Neuron (in vitro differentiated cells): ENCODE measurements around the gene ERG.

ENCODE experiments used
- H2AFZ ChIP-seq: one replicate; pipeline ENCODE4 v1.6.1; 2013; ENCODE audit warnings: low read depth, mild to moderate bottlenecking, inconsistent platforms, low read length, moderate library complexity
- H3K27me3 ChIP-seq: one replicate; pipeline ENCODE4 v1.6.1; 2013; ENCODE audit warnings: low read length; ENCODE audit not compliant: insufficient read depth
- H3K36me3 ChIP-seq: one replicate; pipeline ENCODE4 v1.6.1; 2013; ENCODE audit warnings: low read length; ENCODE audit not compliant: insufficient read depth
- H3K4me1 ChIP-seq: one replicate; pipeline ENCODE4 v1.6.1; 2013; ENCODE audit warnings: low read length; ENCODE audit not compliant: insufficient read depth
- H3K4me3 ChIP-seq: 2 replicates; pipeline ENCODE4 v1.5.1; 2013; ENCODE audit warnings: mild to moderate bottlenecking, low read length, moderate library complexity
- H3K9me3 ChIP-seq: one replicate; pipeline ENCODE4 v1.6.1; 2013; ENCODE audit warnings: low read length

ERG gene

DNA sequence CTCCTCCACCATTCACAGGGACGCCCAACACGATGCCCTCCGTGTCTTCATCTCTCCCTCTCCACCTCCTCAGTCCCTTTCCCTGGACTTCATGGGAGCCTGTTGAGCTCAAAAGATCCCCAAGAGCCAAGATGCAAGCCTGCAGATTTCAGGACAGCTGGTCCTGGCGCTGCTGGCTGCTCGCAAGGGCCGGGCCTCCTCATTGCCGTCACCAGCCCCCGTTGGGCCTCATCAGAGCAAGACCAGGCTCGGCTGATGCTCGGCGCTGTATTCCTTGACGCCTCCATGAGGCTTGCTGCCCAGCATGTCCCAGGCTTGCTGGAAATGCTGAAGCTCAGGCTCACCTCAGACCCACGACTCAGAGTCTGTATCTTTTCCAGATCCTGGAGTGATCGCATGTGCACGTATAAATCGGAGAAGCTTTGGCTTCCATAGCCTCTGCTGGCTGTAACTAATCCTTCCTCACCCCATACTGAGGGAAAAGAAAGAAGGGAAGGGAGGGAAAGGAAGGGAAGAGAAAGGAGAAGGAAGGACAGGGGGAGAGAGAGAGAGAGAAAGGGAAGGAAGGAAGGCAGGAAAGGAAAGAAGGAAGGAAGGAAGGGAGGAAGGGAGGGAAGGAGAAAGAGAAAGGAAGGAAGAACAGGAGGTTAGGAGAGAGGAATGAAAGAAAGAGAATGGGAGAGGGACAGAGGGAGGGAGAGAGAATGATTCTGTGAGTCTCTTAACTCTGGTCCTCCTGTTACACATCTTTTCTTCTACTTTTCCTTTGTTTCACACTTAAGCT is 146.9 kb downstream of the ERG start:
- Histone ChIP-seq H3K36me3 (no peaks in the 10 kb centered on the region), H3K4me3 (no peak overlapping the region), H3K27me3 (peaks cover 6% of the 10 kb centered on the region), H3K9me3 (no peaks in the 10 kb centered on the region), H2AFZ (no peak overlapping the region), H3K4me1 (peaks cover 3% of the 10 kb centered on the region)

DNA sequence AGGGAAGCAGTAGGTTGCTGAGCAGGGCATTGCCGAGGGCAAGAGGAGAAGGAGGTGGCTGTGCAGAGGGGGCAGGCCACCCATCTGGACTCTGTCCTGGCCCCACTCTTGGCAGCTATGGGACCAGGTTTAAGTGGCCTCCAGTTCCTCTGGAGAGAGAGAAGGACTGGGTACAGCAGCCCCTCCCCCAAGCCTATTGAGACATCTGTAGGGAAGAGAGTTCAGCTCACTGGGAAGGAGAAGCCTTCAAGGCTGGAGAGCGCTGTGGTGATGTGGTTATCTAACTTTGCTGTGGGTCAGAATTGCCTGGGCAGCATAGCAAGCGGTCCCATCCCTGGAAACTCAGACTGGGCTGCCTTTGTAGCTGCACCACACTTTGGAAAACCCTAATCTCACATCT is 147.6 kb downstream of the ERG start:
- H3K27me3 ChIP-seq = peaks cover 6% of the 10 kb centered on the region
- H2AFZ ChIP-seq = no peak overlapping the region
- H3K4me3 ChIP-seq = no peak overlapping the region
- H3K4me1 ChIP-seq = peaks cover 3% of the 10 kb centered on the region
- H3K9me3 ChIP-seq = no peaks in the 10 kb centered on the region
- no peaks in the 10 kb centered on the region for H3K36me3 ChIP-seq

DNA sequence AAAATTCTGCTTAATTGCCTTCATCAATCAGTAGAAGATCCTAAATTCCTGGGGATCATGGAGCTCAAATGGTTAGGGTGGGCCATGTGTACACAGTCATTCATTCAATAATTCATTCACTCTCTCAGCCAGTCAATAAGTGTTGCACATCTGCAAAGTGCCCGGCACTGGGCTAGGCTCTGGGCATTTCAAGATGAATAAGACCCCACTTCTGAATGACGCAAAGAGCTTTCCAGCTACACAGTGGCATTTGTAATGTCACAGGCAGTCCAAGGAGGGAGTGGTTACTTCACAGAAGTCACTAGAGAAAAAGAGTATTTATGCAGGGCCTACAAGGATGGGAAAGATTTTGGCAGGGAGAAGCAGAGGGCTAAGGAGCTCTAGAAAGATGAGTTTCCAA is 148.3 kb downstream of the ERG start:
- H3K27me3 ChIP-seq = peaks cover 2% of the 10 kb centered on the region
- H2AFZ ChIP-seq = no peak overlapping the region
- H3K9me3 ChIP-seq = no peaks in the 10 kb centered on the region
- no peaks in the 10 kb centered on the region for H3K36me3 ChIP-seq
- H3K4me3 ChIP-seq = no peak overlapping the region
- H3K4me1 ChIP-seq = peaks cover 3% of the 10 kb centered on the region

DNA sequence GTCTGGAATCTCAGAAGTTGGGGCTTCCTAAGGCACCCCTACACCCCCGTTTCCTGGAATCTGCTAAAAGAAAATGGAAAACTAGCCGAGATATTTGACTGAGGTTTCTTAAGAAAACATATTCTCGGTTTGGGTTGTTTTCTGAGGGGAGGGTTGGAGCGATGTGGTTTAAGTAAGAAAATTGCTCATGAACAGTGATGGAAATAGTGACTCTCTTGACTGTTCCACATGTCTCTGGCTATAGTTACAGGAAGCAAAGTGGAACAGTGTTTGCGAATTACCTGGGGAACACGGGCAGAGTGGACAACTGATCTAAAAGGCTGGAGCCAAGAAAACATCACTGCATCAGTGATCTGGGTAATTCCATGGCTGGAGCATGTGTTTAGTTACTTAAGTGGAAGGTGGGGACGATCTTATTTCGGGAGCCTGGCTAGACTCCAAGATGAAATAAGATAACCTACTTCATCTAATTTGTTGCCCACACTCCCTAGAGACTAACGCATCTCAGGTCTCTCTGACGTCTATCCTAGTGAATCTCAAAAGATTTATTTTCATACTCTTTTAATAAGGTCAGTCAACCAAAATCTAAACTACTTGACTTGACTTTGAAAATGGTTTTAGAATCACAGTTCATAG is 149.0 kb downstream of the ERG start:
- Histone ChIP-seq H3K4me3 (no peak overlapping the region), H3K27me3 (no peaks in the 10 kb centered on the region), H3K9me3 (no peaks in the 10 kb centered on the region), H3K4me1 (peaks cover 3% of the 10 kb centered on the region), H2AFZ (no peak overlapping the region), H3K36me3 (no peaks in the 10 kb centered on the region)

DNA sequence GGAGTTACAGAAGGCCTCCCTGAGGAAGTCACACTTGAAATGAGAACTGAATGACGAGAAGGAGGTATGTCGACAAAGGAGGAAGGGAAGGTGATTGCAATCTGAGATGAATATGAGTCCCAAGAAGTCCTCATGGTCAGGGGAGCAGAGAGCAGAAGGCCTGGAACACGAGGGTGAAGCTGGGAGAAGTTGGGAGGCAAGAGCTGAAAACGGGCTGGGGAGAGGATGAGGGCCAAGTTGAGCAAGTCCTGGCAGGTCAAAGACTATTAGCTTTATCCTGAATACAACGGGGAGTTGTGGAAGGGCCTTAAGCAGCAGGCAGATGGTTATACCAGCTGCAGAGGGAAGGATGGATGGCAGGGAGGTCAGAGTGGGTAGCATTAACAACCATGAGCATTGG is 152.0 kb downstream of the ERG start:
- H3K4me3 ChIP-seq = no peak overlapping the region
- H2AFZ ChIP-seq = no peak overlapping the region
- H3K27me3 ChIP-seq = no peaks in the 10 kb centered on the region
- no peaks in the 10 kb centered on the region for H3K4me1 ChIP-seq
- H3K9me3 ChIP-seq = no peaks in the 10 kb centered on the region
- no peaks in the 10 kb centered on the region for H3K36me3 ChIP-seq

DNA sequence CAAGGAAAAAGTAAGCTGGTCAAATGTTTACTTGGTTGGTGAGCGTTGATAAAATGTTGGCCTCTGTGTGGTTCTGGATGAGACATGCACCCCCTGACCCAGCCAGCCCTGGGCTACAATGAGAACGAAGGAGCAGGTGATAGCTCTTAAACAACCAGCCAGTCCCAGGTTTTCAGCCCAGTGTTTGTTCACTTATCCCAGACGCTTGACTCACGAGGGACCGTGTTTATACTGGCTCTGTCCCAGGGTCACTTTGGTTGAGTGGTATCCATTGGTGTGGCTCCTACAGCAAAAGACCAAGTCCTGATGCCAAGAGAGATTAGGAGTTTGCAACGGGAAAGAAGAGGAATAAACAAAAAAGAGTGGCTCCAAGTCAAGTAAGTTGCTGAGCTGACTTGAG is 154.6 kb downstream of the ERG start:
- no peaks in the 10 kb centered on the region for H3K9me3 ChIP-seq
- H3K4me1 ChIP-seq = no peaks in the 10 kb centered on the region
- H3K4me3 ChIP-seq = no peak overlapping the region

DNA sequence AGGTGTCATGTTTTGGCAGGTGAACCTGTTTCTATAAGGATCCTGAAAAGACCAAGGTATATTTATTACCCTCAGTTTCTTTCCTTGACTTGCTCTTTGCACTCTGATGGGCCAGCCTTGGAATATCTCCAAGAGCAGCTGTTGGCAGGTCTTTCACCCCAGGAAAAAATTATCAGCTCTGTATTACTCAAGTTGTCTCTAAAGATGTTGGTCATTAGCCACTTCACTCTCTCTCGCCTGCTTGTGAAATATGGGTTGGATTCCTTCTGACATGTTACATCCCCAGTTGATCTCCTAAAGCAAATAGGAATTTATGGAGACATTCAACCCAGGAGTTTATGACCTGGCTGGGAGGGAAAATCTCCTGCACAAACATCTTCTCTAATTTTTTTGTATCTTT is 155.5 kb downstream of the ERG start:
- no peaks in the 10 kb centered on the region for H3K9me3 ChIP-seq
- no peaks in the 10 kb centered on the region for H3K36me3 ChIP-seq
- H3K27me3 ChIP-seq = no peaks in the 10 kb centered on the region
- H2AFZ ChIP-seq = no peak overlapping the region
- H3K4me3 ChIP-seq = no peak overlapping the region
- H3K4me1 ChIP-seq = no peaks in the 10 kb centered on the region

More for the DNA sequence above, 154.6 kb downstream of the ERG start:
- no peaks in the 10 kb centered on the region for H3K36me3 ChIP-seq
- H2AFZ ChIP-seq = no peak overlapping the region
- H3K27me3 ChIP-seq = no peaks in the 10 kb centered on the region

DNA sequence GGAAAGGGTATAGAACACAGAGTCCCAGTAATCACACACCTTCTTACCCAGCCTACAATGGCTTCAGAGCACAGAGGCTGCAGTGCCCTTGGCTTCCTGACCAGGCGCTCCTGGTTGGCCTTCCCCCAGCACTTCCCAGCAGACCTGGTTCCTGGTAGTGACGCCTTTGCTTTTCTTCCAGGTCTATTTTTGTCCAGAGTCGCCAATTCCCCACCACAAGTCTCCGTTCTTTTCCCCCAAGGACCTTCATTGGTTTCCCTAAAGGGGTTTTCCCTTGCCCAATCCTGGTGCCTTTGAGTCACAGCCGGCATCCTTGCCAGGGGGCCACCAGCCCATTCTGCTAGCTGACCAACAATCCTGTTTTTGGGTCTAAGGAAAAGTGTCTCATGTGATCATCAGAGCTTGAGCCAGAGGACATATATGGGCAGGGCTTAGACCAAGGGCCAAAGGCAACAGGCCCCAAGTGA is 156.7 kb downstream of the ERG start:
- no peaks in the 10 kb centered on the region for H3K4me1 ChIP-seq
- no peaks in the 10 kb centered on the region for H3K27me3 ChIP-seq
- H3K36me3 ChIP-seq = no peaks in the 10 kb centered on the region
- H3K9me3 ChIP-seq = no peaks in the 10 kb centered on the region
- no peak overlapping the region for H3K4me3 ChIP-seq
- H2AFZ ChIP-seq = no peak overlapping the region

DNA sequence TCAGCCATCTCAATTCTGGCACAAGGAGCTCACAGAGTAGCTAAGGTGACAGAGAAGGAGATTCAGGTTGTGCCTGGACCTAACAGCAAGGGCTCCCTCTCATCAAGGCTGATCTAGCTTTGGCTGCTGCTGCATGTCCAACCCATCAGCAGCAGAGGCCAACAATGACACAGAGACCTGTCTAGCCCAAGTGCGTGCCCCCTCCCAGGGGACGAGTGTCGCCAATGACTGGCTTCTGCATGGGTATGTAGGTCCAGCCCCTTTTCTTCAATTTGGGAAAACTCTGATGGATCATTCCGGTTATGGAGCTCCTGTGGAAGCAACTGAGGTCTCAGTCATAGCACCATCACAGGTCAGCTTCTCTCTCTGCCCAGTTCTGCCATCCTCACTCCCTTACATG is 158.1 kb downstream of the ERG start:
- no peaks in the 10 kb centered on the region for H3K9me3 ChIP-seq
- H2AFZ ChIP-seq = no peak overlapping the region
- no peaks in the 10 kb centered on the region for H3K4me1 ChIP-seq
- H3K27me3 ChIP-seq = no peaks in the 10 kb centered on the region
- H3K4me3 ChIP-seq = no peak overlapping the region
- no peaks in the 10 kb centered on the region for H3K36me3 ChIP-seq

DNA sequence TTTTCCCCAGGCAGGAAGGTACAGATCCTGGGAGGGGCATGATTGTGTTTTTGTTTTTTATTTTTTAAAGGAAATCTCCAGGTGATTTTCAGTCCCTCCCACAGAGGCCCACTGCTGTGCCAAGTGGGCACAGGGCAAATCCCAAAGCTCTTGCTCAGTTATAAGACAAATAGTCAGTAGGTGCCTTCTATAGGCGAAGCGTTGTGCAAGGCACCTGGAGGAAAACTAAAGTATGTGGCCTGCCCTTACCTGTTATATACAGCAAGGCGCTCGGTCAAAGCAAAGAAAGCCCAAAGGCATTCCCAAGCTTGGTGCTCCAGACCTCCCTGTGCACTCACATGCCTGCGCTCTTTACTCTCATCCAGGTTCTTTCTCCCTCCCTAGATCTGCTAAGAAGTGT is 160.5 kb downstream of the ERG start:
- no peak overlapping the region for H2AFZ ChIP-seq
- H3K27me3 ChIP-seq = no peaks in the 10 kb centered on the region
- H3K4me1 ChIP-seq = no peaks in the 10 kb centered on the region
- H3K36me3 ChIP-seq = no peaks in the 10 kb centered on the region
- H3K4me3 ChIP-seq = no peak overlapping the region
- no peaks in the 10 kb centered on the region for H3K9me3 ChIP-seq

DNA sequence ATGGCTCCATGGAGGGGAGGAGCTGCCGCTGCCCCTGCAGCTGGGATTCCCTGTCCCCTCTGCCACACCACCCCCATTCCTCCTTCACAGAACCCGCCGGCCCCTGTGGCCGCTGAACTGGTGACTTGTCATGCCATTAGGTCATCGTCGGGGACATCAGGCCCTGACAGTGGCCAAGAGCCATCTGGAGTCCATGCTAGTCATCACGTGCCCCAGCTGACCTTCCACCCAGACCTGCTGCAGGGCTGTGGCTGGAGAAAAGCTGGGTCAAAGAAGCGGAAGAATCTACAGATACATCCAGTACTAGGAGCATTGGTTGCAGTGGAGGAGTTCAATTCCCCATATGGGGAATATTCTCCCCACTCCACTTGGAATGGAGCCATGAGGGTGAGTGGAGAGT is 163.4 kb downstream of the ERG start:
- no peaks in the 10 kb centered on the region for H3K36me3 ChIP-seq
- no peak overlapping the region for H2AFZ ChIP-seq
- H3K9me3 ChIP-seq = no peaks in the 10 kb centered on the region
- no peak overlapping the region for H3K4me3 ChIP-seq
- H3K4me1 ChIP-seq = no peaks in the 10 kb centered on the region
- no peaks in the 10 kb centered on the region for H3K27me3 ChIP-seq

DNA sequence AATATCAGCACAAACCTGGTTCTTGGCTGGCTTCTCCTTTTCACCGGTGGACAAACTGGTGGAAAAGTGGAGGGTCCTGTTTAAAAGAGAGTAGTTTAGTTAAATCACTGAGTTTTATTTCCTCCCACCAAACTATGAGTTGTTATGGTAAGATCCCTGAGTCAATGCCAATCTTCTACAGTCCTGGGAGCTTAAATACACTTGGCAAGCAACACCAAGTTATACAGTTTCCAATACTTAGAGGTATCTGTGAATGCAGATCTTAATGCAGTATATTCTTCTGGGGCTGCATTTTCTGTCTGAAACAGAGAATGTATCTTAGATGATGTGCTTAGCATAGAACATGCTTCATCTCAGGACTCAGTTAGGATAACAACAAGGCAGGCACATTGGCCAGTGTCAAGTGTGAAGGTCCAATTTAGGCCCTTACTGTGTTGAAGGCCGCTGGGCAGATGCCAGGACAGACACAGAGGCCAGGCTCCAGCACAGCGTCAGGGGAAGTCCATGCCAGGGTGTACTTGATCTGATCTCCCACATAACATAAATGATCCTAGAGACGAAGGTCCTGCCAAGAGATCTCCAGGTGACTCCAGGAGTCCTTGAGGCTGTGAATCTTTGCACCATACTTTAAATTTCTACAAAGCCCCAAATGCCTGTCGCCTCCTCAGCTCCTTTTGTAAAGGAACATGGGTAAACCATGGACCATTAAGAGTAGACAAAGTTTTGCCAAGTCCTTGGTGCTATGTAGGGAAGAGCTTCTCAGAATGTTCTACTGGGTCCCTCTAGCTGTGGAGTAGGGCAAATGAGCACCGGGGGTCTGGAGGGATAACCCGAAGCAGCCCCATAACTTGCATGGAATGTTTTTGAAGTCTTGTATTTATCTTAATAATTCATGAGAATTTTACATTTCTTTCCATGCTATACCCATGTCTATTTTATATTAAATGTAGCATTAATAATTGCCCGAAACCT is 164.7 kb downstream of the ERG start:
- Histone ChIP-seq H3K27me3 (no peaks in the 10 kb centered on the region), H3K9me3 (no peaks in the 10 kb centered on the region), H3K4me3 (no peak overlapping the region)

DNA sequence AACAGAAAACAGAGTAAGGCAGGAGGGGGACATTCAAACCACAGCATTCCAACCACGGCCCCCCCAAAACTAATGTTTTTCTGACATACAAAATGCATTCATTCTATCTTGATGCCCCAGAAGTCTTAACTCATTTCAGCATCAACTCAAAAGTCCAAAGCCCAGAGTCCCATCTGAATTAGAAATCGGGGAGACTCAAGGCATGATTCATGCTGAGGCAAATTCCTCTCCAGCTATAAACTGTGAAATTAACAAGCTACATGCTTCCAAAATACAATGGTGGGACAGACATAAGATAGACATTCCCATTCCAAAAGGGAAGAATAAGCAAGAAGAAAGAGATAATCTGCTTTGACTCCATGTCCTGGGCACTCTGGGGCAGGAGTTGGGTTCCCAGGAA is 167.6 kb downstream of the ERG start:
- no peaks in the 10 kb centered on the region for H3K27me3 ChIP-seq
- no peaks in the 10 kb centered on the region for H3K36me3 ChIP-seq
- H3K4me1 ChIP-seq = no peaks in the 10 kb centered on the region
- no peak overlapping the region for H3K4me3 ChIP-seq
- no peak overlapping the region for H2AFZ ChIP-seq
- no peaks in the 10 kb centered on the region for H3K9me3 ChIP-seq

More for the DNA sequence above, 164.7 kb downstream of the ERG start:
- Histone ChIP-seq H3K4me1 (no peaks in the 10 kb centered on the region), H3K36me3 (no peaks in the 10 kb centered on the region), H2AFZ (no peak overlapping the region)
